Upper lobe of left lung (tissue), 4 donors: ENCODE data around the gene OR10A4.

Source experiments
- EP300 ChIP-seq, 4 donors: sonication (generic); formaldehyde crosslinking; IDR thresholded peaks; one replicate each; pipeline ENCODE4 v1.5.1; 2017; ENCODE audit warnings: antibody characterized with exemption in 4 of 4, control low read depth in 2 of 4
- POLR2A ChIP-seq, 4 donors: fragments of 450-650 bp; IDR thresholded peaks; one replicate each; pipeline ENCODE4 v1.5.1; 2016 to 2017; ENCODE audit warnings: antibody characterized with exemption in 4 of 4, mild to moderate bottlenecking in 2 of 4
- POLR2AphosphoS5 ChIP-seq, 2 donors: sonication (generic); formaldehyde crosslinking; IDR thresholded peaks; one replicate each; pipeline ENCODE4 v1.5.1; 2017; ENCODE audit warnings: antibody characterized with exemption in 2 of 2
- TF ChIP-seq, protein P1 (sequence below), 6 experiments: fragments of 450-650 bp in 4 of 6; fragments of 200-600 bp in 2 of 6; sonication (generic) in 2 of 6; IDR thresholded peaks; one replicate each; pipeline ENCODE4 v1.5.1; 2016 to 2019; ENCODE audit warnings: antibody characterized with exemption in 6 of 6

DNA sequence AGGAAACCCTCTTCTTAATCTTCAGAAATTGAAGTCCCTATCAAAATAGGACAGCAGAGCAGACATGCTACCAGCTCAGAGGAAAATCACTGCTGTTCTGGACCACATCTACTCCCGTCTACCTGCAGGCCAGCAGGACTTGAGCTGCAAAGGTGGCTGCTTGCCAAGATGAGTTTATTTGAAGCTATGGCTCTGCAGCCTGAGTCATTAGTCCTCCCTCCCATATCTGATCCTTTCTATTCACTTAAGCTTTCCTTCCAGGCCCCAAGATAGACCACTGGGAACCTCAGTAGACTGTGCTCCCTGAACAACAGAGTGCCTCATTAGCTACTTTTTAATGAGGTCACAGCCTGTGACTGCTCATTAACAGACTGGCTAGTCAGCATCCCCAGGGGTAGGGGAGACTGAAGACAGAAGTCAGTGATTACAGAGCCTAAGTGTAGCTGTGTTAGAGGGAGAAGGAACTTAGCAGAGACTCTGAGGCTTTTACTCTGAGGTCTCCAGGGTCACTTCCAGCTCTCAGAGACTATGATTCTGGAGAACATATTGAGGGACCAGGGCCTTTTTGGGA lies 20.4 kb upstream of the OR10A4 start:
- TF ChIP-seq, protein P1, sequence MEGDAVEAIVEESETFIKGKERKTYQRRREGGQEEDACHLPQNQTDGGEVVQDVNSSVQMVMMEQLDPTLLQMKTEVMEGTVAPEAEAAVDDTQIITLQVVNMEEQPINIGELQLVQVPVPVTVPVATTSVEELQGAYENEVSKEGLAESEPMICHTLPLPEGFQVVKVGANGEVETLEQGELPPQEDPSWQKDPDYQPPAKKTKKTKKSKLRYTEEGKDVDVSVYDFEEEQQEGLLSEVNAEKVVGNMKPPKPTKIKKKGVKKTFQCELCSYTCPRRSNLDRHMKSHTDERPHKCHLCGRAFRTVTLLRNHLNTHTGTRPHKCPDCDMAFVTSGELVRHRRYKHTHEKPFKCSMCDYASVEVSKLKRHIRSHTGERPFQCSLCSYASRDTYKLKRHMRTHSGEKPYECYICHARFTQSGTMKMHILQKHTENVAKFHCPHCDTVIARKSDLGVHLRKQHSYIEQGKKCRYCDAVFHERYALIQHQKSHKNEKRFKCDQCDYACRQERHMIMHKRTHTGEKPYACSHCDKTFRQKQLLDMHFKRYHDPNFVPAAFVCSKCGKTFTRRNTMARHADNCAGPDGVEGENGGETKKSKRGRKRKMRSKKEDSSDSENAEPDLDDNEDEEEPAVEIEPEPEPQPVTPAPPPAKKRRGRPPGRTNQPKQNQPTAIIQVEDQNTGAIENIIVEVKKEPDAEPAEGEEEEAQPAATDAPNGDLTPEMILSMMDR (IDR thresholded peaks at IDR 0.05), result no peak
- no peak for TF ChIP-seq POLR2A (IDR thresholded peaks at IDR 0.05)
- TF ChIP-seq EP300 (IDR thresholded peaks at IDR 0.05), result no peak
- TF ChIP-seq POLR2AphosphoS5 (IDR thresholded peaks at IDR 0.05), result no peak
